HepG2 (cell line): ENCODE measurements around the gene PLA2G4F. TPM values are rescaled to one million over a fixed set of nuclear protein-coding genes. Genes with fewer than 3 reads are reported as not detected.

Experiments used
- FOSL1 ChIP-seq: sonication (generic); formaldehyde crosslinking; IDR thresholded peaks from 2 replicates; pipeline ENCODE4 v1.9.0; 2021; ENCODE audit warnings: missing genetic modification reagents, borderline replicate concordance
- SMARCE1 ChIP-seq: fragments of 450-650 bp; IDR thresholded peaks from 2 replicates; pipeline ENCODE4 v1.6.1; 2017; ENCODE audit warnings: borderline replicate concordance
- SOX13 ChIP-seq, 3 experiments: fragments of 450-650 bp in 1 of 3; sonication (generic) in 1 of 3; formaldehyde crosslinking in 1 of 3; IDR thresholded peaks in 2 of 3; conservative IDR thresholded peaks in 1 of 3; 2 replicates each; pipeline versions ENCODE4 v1.5.0 to v1.6.1; 2016 to 2020; ENCODE audit warnings: antibody characterized with exemption in 1 of 3, mild to moderate bottlenecking in 1 of 3, missing compliant biosample characterization in 1 of 3, missing genetic modification reagents in 1 of 3, moderate library complexity in 1 of 3
- ZNF407 ChIP-seq: sonication (generic); formaldehyde crosslinking; IDR thresholded peaks from one replicate; pipeline ENCODE4 v1.5.1; 2020; ENCODE audit warnings: mild to moderate bottlenecking, missing genetic modification reagents; ENCODE audit errors: not compliant biosample characterization
- ZNF563 ChIP-seq: sonication (generic); formaldehyde crosslinking; IDR thresholded peaks from 2 replicates; pipeline ENCODE4 v1.8.0; 2022; ENCODE audit warnings: mild to moderate bottlenecking, moderate library complexity, missing genetic modification reagents
- polyA plus RNA-seq, 8 experiments: library from polyadenylated mRNA; depleted of rRNA in 3 of 8; stranded (reverse) in 7 of 8; unstranded in 1 of 8; fragments of >200 nt; fragmentation: Illumina TruSeq in 4 of 8; extraction: Trizol in 4 of 8; gene quantifications; 2 replicates each; pipeline versions ENCODE4 v1.2.1 to v1.2.3, GENCODE V29; 2011 to 2016; ENCODE audit warnings: low read depth in 4 of 8, missing spikeins in 1 of 8, mixed read lengths in 1 of 8; ENCODE audit not compliant: insufficient read depth in 1 of 8
- total RNA-seq, 5 experiments: library from RNA; depleted of rRNA; stranded (reverse); fragments of >200 nt; fragmentation: Illumina TruSeq; extraction: Trizol; gene quantifications; 2 replicates each; pipeline ENCODE4 v1.2.3, GENCODE V29; 2016; ENCODE audit warnings: low read depth in 1 of 5

PLA2G4F gene
- total and polyA plus RNA-seq, 2 of the 13 experiments (the other 11 are each of a cell fraction or from before 2014, with no cell fraction given), result 0.07 TPM; not detected in 1

GRCh38 chr15:42108806-42109205 is 47.6 kb downstream of the PLA2G4F start (continued):
- TF ChIP-seq FOSL1 (CRISPR knock-in tag) (no peak), ZNF407 (CRISPR knock-in tag) (no peak), SMARCE1 (no peak), ZNF563 (no peak), SOX13 (IDR thresholded peaks at IDR 0.05) (no peak), SOX13 (CRISPR knock-in tag; conservative IDR thresholded peaks at IDR 0.05 in 1 of 2, IDR thresholded peaks at IDR 0.05 in 1 of 2) (no peak)
